Ovary (tissue), 3 donors: ENCODE measurements around the gene NXNL2.

Experiments used
- CTCF ChIP-seq, 3 donors: fragments of 450-650 bp in 2 of 3; fragments of 200-600 bp in 1 of 3; IDR thresholded peaks; one replicate each; pipeline versions ENCODE4 v1.5.1 to v1.8.0; 2016 to 2022; ENCODE audit warnings: antibody characterized with exemption in 3 of 3, mild to moderate bottlenecking in 1 of 3
- EP300 ChIP-seq: sonication (generic); formaldehyde crosslinking; IDR thresholded peaks from one replicate; pipeline ENCODE4 v1.6.1; 2017; ENCODE audit warnings: antibody characterized with exemption
- POLR2A ChIP-seq: fragments of 450-650 bp; IDR thresholded peaks from one replicate; pipeline ENCODE4 v1.6.1; 2017; ENCODE audit warnings: antibody characterized with exemption, mild to moderate bottlenecking, moderate library complexity
- donor health status: DM: no; HTN: no; CAD: no.

- TF ChIP-seq CTCF (IDR thresholded peaks at IDR 0.05) (no peak), EP300 (no peak), POLR2A (no peak)
Measured at GRCh38 chr9:88494983-88495721, 39.8 kb upstream of the NXNL2 start.
